ENCODE measurements around the gene PPP3CB.
"Not testable (repeated sequence)": the region's sequence is repeated elsewhere in the genome, so short reads cannot be mapped to it uniquely, and the experiment has no call there.

PPP3CB gene

DNA sequence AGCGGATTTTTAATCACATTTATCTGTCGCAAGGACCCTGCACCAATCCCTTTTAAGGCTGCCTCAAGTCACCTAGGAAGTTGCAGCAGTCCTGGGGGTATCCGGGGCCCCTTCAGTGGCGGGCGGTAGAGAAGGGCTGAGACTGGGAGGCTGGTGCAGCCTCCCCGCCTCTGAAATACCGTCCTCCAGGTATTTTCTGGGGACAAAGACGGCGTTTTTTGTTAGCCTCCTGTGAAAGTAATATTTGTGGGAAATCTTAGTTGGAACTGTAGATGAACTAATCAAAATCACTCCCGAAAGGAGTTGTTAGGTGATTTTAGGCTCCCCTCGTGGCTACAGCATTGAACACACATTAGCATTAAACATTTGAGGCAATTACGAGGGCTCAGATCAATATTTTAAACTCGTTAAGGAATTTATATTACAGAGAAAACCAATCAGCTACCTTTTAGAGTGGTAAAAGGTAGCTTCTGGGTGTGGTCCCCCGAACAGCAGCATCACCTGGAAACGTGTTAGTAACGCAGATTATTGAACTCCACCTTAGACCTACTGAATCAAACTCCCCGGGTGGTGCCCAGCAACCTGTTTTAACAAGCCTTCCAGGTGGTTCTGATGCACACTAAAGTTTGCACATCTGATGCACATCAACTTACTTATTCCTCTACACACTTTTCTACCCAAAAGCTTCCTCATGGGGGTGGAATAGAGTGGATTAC, 81.4 kb downstream of the PPP3CB start:
- peak; percentile 16 for DNase-seq (ENCODE audit: low spot score)

DNA sequence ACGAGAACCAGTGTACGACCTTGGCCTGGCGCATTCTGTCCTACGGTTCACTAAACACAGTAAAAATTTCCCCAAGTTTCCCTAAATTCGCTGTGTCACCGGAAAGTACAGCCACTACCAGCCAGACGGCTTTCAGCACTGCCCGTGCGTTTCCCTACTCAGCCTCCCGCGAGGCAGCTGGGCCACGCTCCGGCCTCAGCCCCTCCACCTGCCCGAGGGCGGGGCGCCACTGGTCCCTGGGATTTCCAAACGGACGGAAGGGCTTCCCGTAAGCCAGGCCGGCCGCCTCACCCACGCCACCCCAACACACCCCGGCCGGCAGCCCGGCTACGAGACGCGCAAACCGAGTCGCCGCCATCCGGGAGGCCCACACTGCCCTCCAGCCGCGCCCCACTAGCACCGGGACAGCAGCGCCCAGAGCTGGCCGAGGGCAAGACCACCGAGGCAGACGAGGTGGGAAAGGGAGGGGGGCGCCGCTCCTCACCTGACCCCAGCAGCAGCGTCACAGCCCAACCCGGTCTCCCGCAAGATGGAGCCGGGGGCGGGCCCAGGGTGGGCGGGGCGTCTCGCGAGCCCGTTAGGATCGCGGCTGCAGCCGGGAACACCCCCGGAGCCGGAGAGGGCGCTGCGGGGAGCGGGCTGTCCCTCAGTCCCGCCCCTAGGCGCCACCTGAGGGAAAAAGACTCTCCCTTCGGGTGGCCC, 82.1 kb downstream of the PPP3CB start, which contains the start of gene ANXA7:
Gene ANXA7 (minus strand): TSS at position 531 of the 702 bp plus-strand sequence. CDS start 13,202 bp downstream, outside the sequence.
- DNase-seq (ENCODE audit: low spot score) = peak; percentile 83

DNA sequence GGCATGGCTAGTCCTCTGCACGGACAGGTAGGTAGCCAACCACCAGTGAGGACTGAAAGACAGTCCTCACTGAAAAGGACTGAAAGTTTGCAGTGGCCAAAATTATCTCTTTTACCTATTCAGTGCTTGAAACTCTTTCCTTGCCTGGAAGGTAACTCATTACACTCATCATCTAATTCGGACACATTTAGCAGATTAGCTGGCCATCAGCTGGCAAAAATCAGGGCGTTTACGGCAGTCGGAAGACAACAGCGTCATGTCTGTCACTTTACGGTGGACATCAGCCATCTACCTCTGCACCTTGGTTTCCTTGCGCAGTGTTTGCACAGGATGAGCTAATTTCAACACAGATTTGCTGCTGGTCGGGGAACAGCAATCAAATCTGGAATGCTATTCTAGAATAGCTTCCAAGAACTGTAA, 82.7 kb downstream of the PPP3CB start:
- peak; percentile 58 for DNase-seq (ENCODE audit: low spot score)

DNA sequence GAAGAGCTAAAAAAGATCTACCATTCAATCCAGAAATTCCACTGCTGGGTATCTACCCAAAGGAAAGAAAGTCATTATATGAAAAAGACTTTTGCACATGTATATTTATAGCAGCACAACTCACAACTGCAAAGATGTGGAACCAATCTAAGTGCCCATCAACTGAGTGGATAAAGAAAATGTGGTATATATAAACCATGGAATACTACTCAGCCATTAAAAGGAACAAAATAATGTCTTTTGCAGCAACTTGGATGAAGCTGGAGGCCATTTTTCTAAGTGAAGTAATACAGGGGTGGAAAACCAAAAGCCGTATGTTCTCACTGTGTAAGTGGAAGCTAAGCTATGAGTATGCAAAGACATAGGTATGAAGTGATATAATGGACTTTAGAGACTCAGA, 84.9 kb downstream of the PPP3CB start:
- no peak for DNase-seq (ENCODE audit: low spot score)

DNA sequence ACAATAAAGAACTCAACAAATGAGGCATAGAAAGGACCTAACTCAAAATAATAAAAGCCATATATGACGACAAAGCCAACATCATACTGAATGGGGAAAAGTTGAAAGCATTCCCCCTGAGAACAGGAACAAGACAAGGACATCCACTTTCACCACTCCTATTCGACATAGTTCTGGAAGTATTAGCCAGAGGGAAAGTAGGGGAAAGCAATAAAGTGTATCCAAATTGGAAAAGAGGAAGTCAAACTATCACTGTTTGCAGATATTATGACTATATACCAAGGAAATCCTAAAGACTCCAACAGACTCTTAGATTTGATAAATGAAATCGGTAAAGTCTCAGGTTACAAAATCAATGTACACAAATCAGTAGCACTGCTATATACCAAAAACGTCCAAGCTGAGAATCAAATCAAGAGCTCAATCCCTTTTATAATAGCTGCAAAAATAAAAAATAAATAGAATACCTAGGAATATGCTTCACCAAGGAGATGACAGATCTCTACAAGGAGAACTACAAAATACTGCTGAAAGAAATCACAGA, 86.8 kb downstream of the PPP3CB start:
- DNase-seq (ENCODE audit: low spot score) = no peak

DNA sequence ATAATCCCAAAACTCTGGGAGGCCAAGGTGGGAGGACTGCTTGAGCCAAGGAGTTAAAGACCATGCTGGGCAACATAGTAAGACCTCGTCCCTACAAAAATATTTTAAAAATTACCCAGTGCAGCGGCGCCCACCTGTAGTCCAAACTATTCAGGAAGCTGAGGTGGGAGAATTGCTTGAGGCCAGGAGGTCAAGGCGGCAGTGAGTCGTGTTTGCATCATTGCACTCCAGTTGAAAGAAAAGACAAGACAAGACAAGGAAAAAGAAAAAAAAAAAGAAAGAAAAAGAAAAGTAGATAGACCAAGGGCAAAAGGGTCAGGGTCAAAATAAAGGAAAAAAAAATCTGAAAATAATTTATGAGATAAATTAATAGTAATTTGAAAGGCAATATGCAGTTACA, 87.8 kb downstream of the PPP3CB start:
- no peak for DNase-seq (ENCODE audit: low spot score)

DNA sequence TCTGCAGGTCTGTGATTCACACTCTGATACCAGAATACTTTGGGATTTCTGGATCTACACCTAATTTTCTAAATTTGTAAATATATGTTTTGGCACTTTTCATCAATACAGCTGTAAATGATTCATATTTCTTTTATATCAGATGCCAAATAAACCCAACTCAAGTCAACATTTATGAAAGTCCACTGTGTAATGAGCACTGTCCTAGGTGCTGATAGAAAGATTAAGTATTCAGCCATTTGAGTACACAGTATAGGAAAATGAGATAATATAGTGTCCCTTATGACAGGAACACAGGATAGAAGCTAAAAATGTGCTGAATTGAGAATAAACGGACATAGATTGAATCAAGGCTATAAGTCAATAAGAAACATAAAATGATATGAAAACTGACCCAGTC, 88.3 kb downstream of the PPP3CB start:
- DNase-seq (ENCODE audit: low spot score) = no peak

DNA sequence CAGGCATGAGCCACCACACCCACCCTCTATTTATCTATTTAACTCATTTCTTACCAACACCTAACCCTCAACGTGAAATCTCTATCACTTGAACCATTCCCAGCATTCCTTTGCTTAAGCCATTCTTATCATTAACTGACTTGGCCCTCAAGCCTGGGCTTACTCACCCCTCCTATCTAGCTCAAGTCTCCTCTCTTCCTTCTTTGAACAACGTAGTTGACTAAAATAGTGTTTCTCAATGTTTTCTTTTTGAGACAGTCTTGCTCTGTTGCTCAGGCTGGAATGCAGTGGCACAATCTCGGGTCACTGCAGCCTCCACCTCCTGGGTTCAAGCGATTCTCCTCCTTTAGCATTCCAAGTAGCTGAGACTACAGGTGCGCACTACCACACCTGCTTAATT, 89.0 kb downstream of the PPP3CB start:
- DNase-seq (ENCODE audit: low spot score) = no peak

DNA sequence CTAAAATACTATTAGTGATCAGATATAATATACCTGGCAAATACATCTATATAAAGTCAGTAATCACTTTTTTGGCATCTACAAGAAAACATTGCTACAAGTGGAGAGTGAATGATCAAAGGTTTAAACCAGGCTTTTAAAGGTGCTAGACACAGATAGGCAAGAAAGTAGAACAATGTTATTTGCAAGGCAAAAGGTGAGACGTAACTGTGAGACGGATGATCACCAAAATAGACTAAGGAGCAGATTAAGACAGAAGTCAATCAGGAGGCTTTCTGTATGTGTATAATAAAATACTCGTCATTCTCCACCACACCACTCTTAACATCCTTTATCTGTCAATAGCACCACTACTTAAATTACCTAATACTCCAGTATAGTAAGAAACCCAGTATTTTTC, 90.3 kb downstream of the PPP3CB start:
- no peak for DNase-seq (ENCODE audit: low spot score)

DNA sequence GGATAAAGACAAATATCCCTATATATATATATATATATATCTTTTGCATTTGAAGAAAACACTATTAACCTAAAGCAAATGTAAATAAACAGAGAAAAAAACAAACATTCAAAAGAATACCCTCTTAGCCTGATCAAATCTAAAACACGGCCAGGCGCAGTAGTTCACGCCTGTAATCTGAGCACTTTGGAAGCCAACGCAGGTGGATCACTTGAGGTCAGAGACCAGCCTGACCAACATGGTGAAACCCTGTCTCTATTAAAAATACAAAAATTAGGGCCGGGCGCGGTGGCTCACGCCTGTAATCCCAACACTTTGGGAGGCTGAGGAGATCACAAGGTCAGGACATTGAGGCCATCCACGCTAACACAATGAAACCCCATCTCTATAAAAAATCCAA, 91.1 kb downstream of the PPP3CB start:
- DNase-seq (ENCODE audit: low spot score) = no peak

DNA sequence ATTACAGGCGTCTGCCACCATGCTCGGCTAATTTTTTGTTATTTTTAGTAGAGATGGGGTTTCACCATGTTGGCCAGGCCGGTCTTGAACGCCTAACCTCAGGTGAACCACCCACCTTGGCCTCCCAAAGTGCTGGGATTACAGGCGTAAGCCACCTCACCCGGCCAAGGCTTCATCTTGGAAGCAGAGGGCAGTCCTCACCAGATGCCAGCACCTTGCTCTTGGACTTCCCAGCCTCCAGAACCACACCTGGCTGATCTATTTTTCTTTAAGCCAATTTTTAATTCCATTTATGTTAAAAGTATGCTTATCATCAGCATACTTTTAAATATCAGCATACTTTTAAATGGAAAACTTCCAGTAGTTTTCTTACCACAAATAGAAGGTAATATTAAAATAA, 94.2 kb downstream of the PPP3CB start:
- no peak for DNase-seq (ENCODE audit: low spot score)

DNA sequence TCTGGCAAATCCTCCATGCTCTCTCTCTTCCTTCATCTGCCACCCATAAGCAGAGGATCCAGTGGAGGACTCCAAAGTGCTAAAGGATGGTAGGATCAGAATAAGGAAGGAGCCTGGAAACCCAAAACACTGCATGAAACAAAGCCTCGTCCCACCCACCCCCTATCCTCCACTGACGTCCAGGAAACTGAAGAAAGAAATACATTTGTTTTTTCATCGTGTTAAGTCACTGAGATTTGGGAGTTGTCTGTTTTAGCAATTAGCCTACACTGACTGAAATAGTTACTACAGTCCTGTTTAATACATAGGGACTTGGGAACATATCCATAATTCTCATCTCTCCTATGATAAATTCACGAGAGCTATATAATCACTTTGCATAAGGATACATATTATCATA, 96.8 kb downstream of the PPP3CB start:
- no peak for DNase-seq (ENCODE audit: low spot score)

DNA sequence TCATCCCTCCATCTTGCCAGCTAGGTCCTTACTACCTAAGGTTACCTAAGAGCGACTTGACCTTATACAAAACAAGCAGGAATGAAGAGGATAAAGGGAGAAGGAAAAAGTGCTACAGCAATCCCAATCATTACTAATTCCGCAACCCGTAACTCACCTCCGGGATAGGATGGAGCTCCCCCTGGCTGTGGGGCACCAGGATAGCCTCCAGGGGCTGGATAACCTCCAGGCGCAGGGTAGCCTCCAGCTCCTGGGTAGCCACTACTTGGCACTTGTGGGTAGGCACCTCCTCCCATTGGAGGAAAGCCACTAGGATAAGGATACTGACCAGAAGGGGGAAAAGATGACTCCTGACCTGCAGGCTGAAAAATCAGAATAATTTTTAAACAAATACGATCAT, 97.8 kb downstream of the PPP3CB start:
- DNase-seq (ENCODE audit: low spot score) = no peak

DNA sequence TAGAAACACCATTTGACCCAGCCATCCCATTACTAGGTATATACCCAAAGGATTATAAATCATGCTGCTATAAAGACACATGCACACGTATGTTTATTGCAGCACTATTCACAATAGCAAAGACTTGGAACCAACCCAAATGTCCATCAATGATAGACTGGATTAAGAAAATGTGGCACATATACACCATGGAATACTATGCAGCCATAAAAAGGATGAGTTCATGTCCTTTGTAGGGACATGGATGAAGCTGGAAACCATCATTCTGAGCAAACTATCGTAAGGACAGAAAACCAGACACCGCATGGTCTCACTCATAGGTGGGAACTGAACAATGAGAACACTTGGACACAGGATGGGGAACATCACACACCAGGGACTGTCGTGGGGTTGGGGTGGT, 101.5 kb downstream of the PPP3CB start:
- not testable (repeated sequence) for DNase-seq (ENCODE audit: low spot score)

DNA sequence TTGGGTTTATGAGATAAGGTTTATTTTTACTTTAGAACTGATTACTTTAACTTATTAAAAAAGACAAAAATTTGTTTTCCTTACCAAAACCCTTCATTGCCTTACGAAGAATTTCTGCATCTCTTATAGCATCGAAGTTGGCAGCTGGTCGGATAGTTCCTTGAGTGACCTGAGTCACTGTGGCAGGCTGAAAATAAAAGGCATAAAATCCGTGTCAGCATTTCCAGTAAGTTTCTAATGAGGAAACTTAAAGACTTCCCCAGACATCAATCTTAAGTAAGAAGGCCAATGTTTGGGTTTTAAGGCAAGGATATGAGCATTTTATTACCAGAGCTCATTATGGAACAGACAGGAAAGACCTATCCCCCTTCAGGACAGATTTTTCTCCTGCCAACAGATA, 107.6 kb downstream of the PPP3CB start:
- no peak for DNase-seq (ENCODE audit: low spot score)

DNA sequence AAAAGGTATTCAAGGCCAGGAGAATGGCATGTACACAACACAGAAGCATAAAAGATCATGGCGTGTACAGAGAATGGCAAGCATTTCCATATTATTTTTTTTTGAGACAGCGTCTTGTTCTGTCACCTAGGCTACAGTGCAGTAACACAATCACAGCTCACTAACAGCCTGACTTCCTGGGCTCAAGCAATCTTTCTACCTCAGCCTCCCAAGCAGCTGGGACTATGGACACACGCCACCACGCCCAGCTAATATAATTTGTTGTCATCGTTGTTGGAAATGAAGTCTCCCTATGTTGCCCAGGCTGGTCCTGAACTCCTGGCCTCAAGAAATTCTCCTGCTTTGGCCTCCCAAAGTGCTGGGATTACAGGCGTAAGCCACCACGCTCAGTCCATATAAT, 109.2 kb downstream of the PPP3CB start:
- no peak for DNase-seq (ENCODE audit: low spot score)
